ENCODE measurements around the gene CALML5.

The CALML5 gene

GRCh38 chr10:5519054-5519453, 19.7 kb upstream of the CALML5 start:
- in situ Hi-C loops (cut with MboI; ENCODE audit: low sequenced_read_pairs) = no loop called here

- in situ Hi-C loops (cut with MboI; ENCODE audit: low sequenced_read_pairs) = no loop called here
Observed at GRCh38 chr10:5518143-5518542, 18.8 kb upstream of the CALML5 start.

- in situ Hi-C loops (cut with MboI; ENCODE audit: low sequenced_read_pairs) = no loop called here
Observed at GRCh38 chr10:5517546-5517945, 18.2 kb upstream of the CALML5 start.

GRCh38 chr10:5515948-5516761, 16.8 kb upstream of the CALML5 start:
- in situ Hi-C loops (cut with MboI; ENCODE audit: low sequenced_read_pairs) = no loop called here

- in situ Hi-C loops (cut with MboI; ENCODE audit: low sequenced_read_pairs) = no loop called here
Observed at GRCh38 chr10:5514226-5514850, 15.0 kb upstream of the CALML5 start.

- in situ Hi-C loops (cut with MboI; ENCODE audit: low sequenced_read_pairs) = no loop called here
Observed at GRCh38 chr10:5512881-5513612, 13.7 kb upstream of the CALML5 start.

GRCh38 chr10:5512331-5512730, 13.0 kb upstream of the CALML5 start:
- in situ Hi-C loops (cut with MboI; ENCODE audit: low sequenced_read_pairs) = no loop called here

GRCh38 chr10:5511885-5512280, 12.5 kb upstream of the CALML5 start:
- in situ Hi-C loops (cut with MboI; ENCODE audit: low sequenced_read_pairs) = no loop called here

GRCh38 chr10:5511231-5511884, 12.0 kb upstream of the CALML5 start:
- in situ Hi-C loops (cut with MboI; ENCODE audit: low sequenced_read_pairs) = no loop called here

GRCh38 chr10:5510281-5511072, 11.1 kb upstream of the CALML5 start:
- in situ Hi-C loops (cut with MboI; ENCODE audit: low sequenced_read_pairs) = no loop called here

GRCh38 chr10:5509691-5510090, 10.3 kb upstream of the CALML5 start:
- in situ Hi-C loops (cut with MboI; ENCODE audit: low sequenced_read_pairs) = no loop called here

GRCh38 chr10:5509236-5509635, 9.9 kb upstream of the CALML5 start:
- in situ Hi-C loops (cut with MboI; ENCODE audit: low sequenced_read_pairs) = no loop called here

GRCh38 chr10:5508786-5509185, 9.4 kb upstream of the CALML5 start:
- in situ Hi-C loops (cut with MboI; ENCODE audit: low sequenced_read_pairs) = no loop called here

GRCh38 chr10:5508161-5508604, 8.8 kb upstream of the CALML5 start:
- in situ Hi-C loops (cut with MboI; ENCODE audit: low sequenced_read_pairs) = no loop called here

- in situ Hi-C loops (cut with MboI; ENCODE audit: low sequenced_read_pairs) = no loop called here
Observed at GRCh38 chr10:5507649-5508131, 8.3 kb upstream of the CALML5 start.

GRCh38 chr10:5506751-5507648, 7.6 kb upstream of the CALML5 start:
- in situ Hi-C loops (cut with MboI; ENCODE audit: low sequenced_read_pairs) = no loop called here

- in situ Hi-C loops (cut with MboI; ENCODE audit: low sequenced_read_pairs) = no loop called here
Observed at GRCh38 chr10:5506246-5506645, 6.9 kb upstream of the CALML5 start.

GRCh38 chr10:5504146-5505072, 5.0 kb upstream of the CALML5 start:
- in situ Hi-C loops (cut with MboI; ENCODE audit: low sequenced_read_pairs) = no loop called here
